HCT116 (cell line): ENCODE results near the gene FAM200B. TPM values are rescaled to one million over a fixed set of nuclear protein-coding genes. Genes with fewer than 3 reads are reported as not detected.

Experiments
- ATAC-seq: fragments of 200-7000 bp; cut with Tn5 transposase; 2 replicates; pipeline ENCODE4 v1.9.1; 2020; ENCODE audit warnings: mild to moderate bottlenecking, moderate library complexity
- BruUV-seq: library from RNA; stranded (reverse); fragments of 400-500 nt; replicated peaks from 2 replicates; lab custom pipeline; 2021; lab: Mats Ljungman, UMichigan
- CTCF ChIA-PET: fragments of 300-600 bp; sonication (Branson Sonifier 250); formaldehyde crosslinking; loops from one replicate; lab custom pipeline; 2021; ENCODE audit warnings: antibody characterized with exemption; lab: Charles Lee
- POLR2A ChIA-PET: fragments of 300-600, 350-600 bp; sonication (Branson Sonifier 250); formaldehyde crosslinking; loops from one replicate; lab custom pipeline; 2021; ENCODE audit warnings: antibody characterized with exemption; lab: Charles Lee
- RAD21 ChIA-PET, 2 experiments: fragments of 300-600 bp; sonication (Branson Sonifier 250); formaldehyde crosslinking; loops; one replicate each; lab custom pipeline; 2023; ENCODE audit warnings: low total read pairs in 2 of 2; ENCODE audit not compliant: uncharacterized antibody in 2 of 2, unreplicated experiment in 2 of 2, low non-redundant PET in 1 of 2; lab: Charles Lee
- DNase-seq: peaks from one replicate; pipeline ENCODE4 v3.0.0-alpha.2; 2010; ENCODE audit warnings: low read depth, low spot score
- H2AFZ ChIP-seq: fragments of 200-600 bp; shearing (Covaris generic), sonication (generic); 2 replicates; pipeline ENCODE4 v1.6.1; 2017; ENCODE audit warnings: low read depth, mixed run types, mixed read lengths, antibody characterized with exemption, low read length; ENCODE audit not compliant: poor library complexity, severe bottlenecking
- H3K27ac ChIP-seq: 2 replicates; pipeline ENCODE4 v1.5.1; 2012; ENCODE audit warnings: low read depth, low read length
- H3K27me3 ChIP-seq: fragments of 200-600 bp; sonication (generic); 2 replicates; pipeline ENCODE4 v1.6.1; 2016; ENCODE audit warnings: mixed run types, low read length, mixed read lengths; ENCODE audit not compliant: insufficient read depth
- H3K36me3 ChIP-seq, 2 experiments: fragments of 200-500 bp in 1 of 2; fragments of 200-600 bp in 1 of 2; sonication (Bioruptor generic) in 1 of 2; sonication (generic) in 1 of 2; 2 replicates each; pipeline versions ENCODE4 v1.5.1 to v1.6.1; 2014 to 2016; ENCODE audit warnings: low read length in 2 of 2, inconsistent platforms in 1 of 2, mixed read lengths in 1 of 2, mixed run types in 1 of 2; ENCODE audit not compliant: insufficient read depth in 2 of 2, control insufficient read depth in 1 of 2
- H3K4me1 ChIP-seq, 2 experiments: fragments of 200-600 bp in 1 of 2; sonication (generic) in 1 of 2; 2 replicates each; pipeline versions ENCODE4 v1.5.1 to v1.6.1; 2012 to 2017; ENCODE audit warnings: low read length in 2 of 2, inconsistent platforms in 1 of 2, mild to moderate bottlenecking in 1 of 2, mixed read lengths in 1 of 2, mixed run types in 1 of 2, moderate library complexity in 1 of 2; ENCODE audit not compliant: insufficient read depth in 2 of 2, control insufficient read depth in 1 of 2
- H3K4me2 ChIP-seq: fragments of 200-600 bp; sonication (generic); 2 replicates; pipeline ENCODE4 v1.6.1; 2017; ENCODE audit warnings: mixed run types, low read length, mixed read lengths
- H3K4me3 ChIP-seq, 2 experiments: fragments of 200-600 bp in 1 of 2; sonication (generic) in 1 of 2; replicated peaks in 1 of 2; 2 replicates each; pipeline ENCODE4 v1.5.1; 2011 to 2016; ENCODE audit warnings: low read length in 2 of 2, control low read depth in 1 of 2, low read depth in 1 of 2, mild to moderate bottlenecking in 1 of 2, mixed read lengths in 1 of 2, mixed run types in 1 of 2
- H3K79me2 ChIP-seq: fragments of 200-600 bp; sonication (generic); 2 replicates; pipeline ENCODE4 v1.6.1; 2017; ENCODE audit warnings: mild to moderate bottlenecking, mixed run types, low read length, moderate library complexity, mixed read lengths; ENCODE audit not compliant: insufficient read depth
- H3K9ac ChIP-seq: fragments of 200-600 bp; sonication (generic); 2 replicates; pipeline ENCODE4 v1.6.1; 2016; ENCODE audit warnings: low read length, mixed read lengths
- H3K9me2 ChIP-seq: fragments of 200-600 bp; sonication (generic), shearing (Covaris generic); 2 replicates; pipeline ENCODE4 v1.6.1; 2017; ENCODE audit warnings: mixed run types, mild to moderate bottlenecking, moderate library complexity; ENCODE audit not compliant: insufficient read depth
- H3K9me3 ChIP-seq, 2 experiments: fragments of 200-500 bp in 1 of 2; fragments of 200-600 bp in 1 of 2; sonication (Bioruptor generic) in 1 of 2; sonication (generic) in 1 of 2; 2 replicates each; pipeline ENCODE4 v1.6.1; 2014 to 2017; ENCODE audit warnings: low read length in 2 of 2, mixed read lengths in 2 of 2, inconsistent platforms in 1 of 2, low read depth in 1 of 2, mild to moderate bottlenecking in 1 of 2, mixed run types in 1 of 2, moderate library complexity in 1 of 2; ENCODE audit not compliant: control insufficient read depth in 1 of 2, insufficient read depth in 1 of 2
- H4K20me1 ChIP-seq: fragments of 200-600 bp; sonication (generic), shearing (Covaris generic); 2 replicates; pipeline ENCODE4 v1.6.1; 2017; ENCODE audit warnings: mixed run types, mild to moderate bottlenecking, moderate library complexity; ENCODE audit not compliant: insufficient read depth
- ATF3 ChIP-seq: IDR thresholded peaks from 2 replicates; pipeline ENCODE4 v1.6.1; 2012
- CEBPB ChIP-seq: IDR thresholded peaks from 2 replicates; pipeline ENCODE4 v1.6.1; 2012; ENCODE audit warnings: low read depth
- EGR1 ChIP-seq: IDR thresholded peaks from 2 replicates; pipeline ENCODE4 v1.6.1; 2012; ENCODE audit warnings: low read depth
- EZH2phosphoT487 ChIP-seq: fragments of 200-600 bp; IDR thresholded peaks from 2 replicates; pipeline ENCODE4 v1.6.1; 2018; ENCODE audit warnings: antibody characterized with exemption, borderline replicate concordance
- FOSL1 ChIP-seq: IDR thresholded peaks from 2 replicates; pipeline ENCODE4 v1.6.1; 2012; ENCODE audit warnings: low read depth
- SIN3A ChIP-seq: IDR thresholded peaks from 2 replicates; pipeline ENCODE4 v1.6.1; 2012; ENCODE audit warnings: low read depth
- SP1 ChIP-seq: IDR thresholded peaks from 2 replicates; pipeline ENCODE4 v1.6.1; 2012; ENCODE audit warnings: low read depth
- TCF7L2 ChIP-seq: IDR thresholded peaks from 2 replicates; pipeline ENCODE4 v1.7.0; 2011; ENCODE audit warnings: borderline replicate concordance, inconsistent platforms; ENCODE audit not compliant: insufficient read depth, insufficient read length; ENCODE audit errors: extremely low read depth
- intact Hi-C: fragments of 100-400 bp; cut with micrococcal nuclease; formaldehyde crosslinking; loops from 2 replicates; pipeline ENCODE4 v1.10.0; 2022
- total RNA-seq: library from RNA; stranded (reverse); gene quantifications from one replicate; pipeline ENCODE4 v1.2.1, GENCODE V29; 2021; ENCODE audit not compliant: unreplicated experiment
- TF ChIP-seq, protein P1 (sequence below): IDR thresholded peaks from 2 replicates; pipeline ENCODE4 v1.6.1; 2012; ENCODE audit warnings: low read depth

FAM200B gene
- total RNA-seq, 1 experiment from 2014 or later, result 26.1 TPM

GRCh38 chr4:15658781-15659180, 22.8 kb upstream of the FAM200B start:
- Histone ChIP-seq H4K20me1 (no peaks in the 10 kb centered on the region), H3K9me2 (no peaks in the 10 kb centered on the region), H2AFZ (no peak overlapping the region), H3K79me2 (peaks cover 9% of the 10 kb centered on the region), H3K36me3 (no peaks in the 10 kb centered on the region), H3K4me3 (no peak overlapping the region), H3K4me1 (peaks cover 1 to 13% of the 10 kb centered on the region in 2 experiments), H3K4me2 (no peak overlapping the region), H3K9ac (no peak overlapping the region), H3K9me3 (no peaks in the 10 kb centered on the region), H3K27me3 (no peaks in the 10 kb centered on the region), H3K27ac (no peak overlapping the region)
- POLR2A ChIA-PET, result interaction anchor here (1.5 kb wide), 1 partner anchor 17 kb away, joined by 3 read pairs; no protein-coding TSS in a partner anchor
- ATAC-seq, result no peak
- BruUV-seq, result no TSS peak
- CTCF ChIA-PET, result no interaction called here
- RAD21 ChIA-PET, result no interaction called here
- intact Hi-C loops, result no loop called here
- TF ChIP-seq CEBPB (no peak), ATF3 (no peak), FOSL1 (no peak), SIN3A (no peak), EZH2phosphoT487 (no peak), TCF7L2 (no peak), EGR1 (no peak), SP1 (no peak)
- TF ChIP-seq, protein P1, sequence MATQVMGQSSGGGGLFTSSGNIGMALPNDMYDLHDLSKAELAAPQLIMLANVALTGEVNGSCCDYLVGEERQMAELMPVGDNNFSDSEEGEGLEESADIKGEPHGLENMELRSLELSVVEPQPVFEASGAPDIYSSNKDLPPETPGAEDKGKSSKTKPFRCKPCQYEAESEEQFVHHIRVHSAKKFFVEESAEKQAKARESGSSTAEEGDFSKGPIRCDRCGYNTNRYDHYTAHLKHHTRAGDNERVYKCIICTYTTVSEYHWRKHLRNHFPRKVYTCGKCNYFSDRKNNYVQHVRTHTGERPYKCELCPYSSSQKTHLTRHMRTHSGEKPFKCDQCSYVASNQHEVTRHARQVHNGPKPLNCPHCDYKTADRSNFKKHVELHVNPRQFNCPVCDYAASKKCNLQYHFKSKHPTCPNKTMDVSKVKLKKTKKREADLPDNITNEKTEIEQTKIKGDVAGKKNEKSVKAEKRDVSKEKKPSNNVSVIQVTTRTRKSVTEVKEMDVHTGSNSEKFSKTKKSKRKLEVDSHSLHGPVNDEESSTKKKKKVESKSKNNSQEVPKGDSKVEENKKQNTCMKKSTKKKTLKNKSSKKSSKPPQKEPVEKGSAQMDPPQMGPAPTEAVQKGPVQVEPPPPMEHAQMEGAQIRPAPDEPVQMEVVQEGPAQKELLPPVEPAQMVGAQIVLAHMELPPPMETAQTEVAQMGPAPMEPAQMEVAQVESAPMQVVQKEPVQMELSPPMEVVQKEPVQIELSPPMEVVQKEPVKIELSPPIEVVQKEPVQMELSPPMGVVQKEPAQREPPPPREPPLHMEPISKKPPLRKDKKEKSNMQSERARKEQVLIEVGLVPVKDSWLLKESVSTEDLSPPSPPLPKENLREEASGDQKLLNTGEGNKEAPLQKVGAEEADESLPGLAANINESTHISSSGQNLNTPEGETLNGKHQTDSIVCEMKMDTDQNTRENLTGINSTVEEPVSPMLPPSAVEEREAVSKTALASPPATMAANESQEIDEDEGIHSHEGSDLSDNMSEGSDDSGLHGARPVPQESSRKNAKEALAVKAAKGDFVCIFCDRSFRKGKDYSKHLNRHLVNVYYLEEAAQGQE, result no peak
- no peak for DNase-seq
